Measurements from ENCODE around the gene BMS1.

- TF ChIP-seq CTCF (IDR thresholded peaks at IDR 0.05) (no peak), POLR2A (IDR thresholded peaks at IDR 0.05) (no peak)
Measured at GRCh38 chr10:42743697-42744096, 38.9 kb upstream of the BMS1 start.
